Heart right ventricle (tissue), 16 donors: Measurements from ENCODE around the gene IBA57. TPM values are rescaled to one million over a fixed set of nuclear protein-coding genes. Genes with fewer than 3 reads are reported as not detected.

Experiments
- ATAC-seq, 8 donors: fragments of 200-7000 bp; cut with Tn5 transposase; one replicate each; pipeline ENCODE4 v1.9.1; 2020; ENCODE audit warnings: mild to moderate bottlenecking in 8 of 8, moderate library complexity in 8 of 8, moderate number of reproducible peaks in 1 of 8
- DNase-seq, 2 donors: peaks; one replicate each; pipeline ENCODE4 v3.0.0-alpha.2; 2020
- H3K27ac ChIP-seq, 10 donors: fragments of 200-600 bp; sonication (generic) in 2 of 10; one replicate each; pipeline versions ENCODE4 v1.5.0 to v1.8.0; 2020 to 2022; ENCODE audit warnings: mild to moderate bottlenecking in 3 of 10
- H3K27me3 ChIP-seq, 7 donors: fragments of 200-600 bp; one replicate each; pipeline ENCODE4 v1.8.0; 2021 to 2022; ENCODE audit warnings: mild to moderate bottlenecking in 2 of 7
- H3K36me3 ChIP-seq, 9 donors: fragments of 200-600 bp; sonication (generic) in 1 of 9; one replicate each; pipeline versions ENCODE4 v1.5.0 to v1.8.0; 2020 to 2022; ENCODE audit warnings: mild to moderate bottlenecking in 2 of 9
- H3K4me1 ChIP-seq, 9 donors: fragments of 200-600 bp; sonication (generic) in 1 of 9; one replicate each; pipeline versions ENCODE4 v1.5.0 to v1.8.0; 2020 to 2022; ENCODE audit warnings: mild to moderate bottlenecking in 4 of 9
- H3K4me3 ChIP-seq, 10 donors: fragments of 200-600 bp; sonication (generic) in 2 of 10; one replicate each; pipeline versions ENCODE4 v1.5.0 to v1.8.0; 2020 to 2022; ENCODE audit warnings: mild to moderate bottlenecking in 7 of 10, moderate library complexity in 2 of 10
- H3K9me3 ChIP-seq, 11 donors: fragments of 200-600 bp in 10 of 11; sonication (generic) in 2 of 11; one replicate each; pipeline versions ENCODE4 v1.5.0 to v1.8.0; 2013 to 2022; ENCODE audit warnings: mild to moderate bottlenecking in 2 of 11, control low read depth in 1 of 11, moderate library complexity in 1 of 11
- WGBS, 2 donors: extraction: QIAGEN DNeasy Blood & Tissue Kit; methylation state at CpG; one replicate each; pipeline ENCODE4 v1.1.7; 2013; ENCODE audit warnings: inconsistent platforms in 1 of 2; 5-methylcytosine and 5-hydroxymethylcytosine counted together
- intact Hi-C, 10 donors: fragments of 100-400 bp; cut with DNase I; formaldehyde crosslinking; loops; one replicate each; pipeline versions ENCODE4 v1.11.1 to v1.14.2; 2022
- polyA plus RNA-seq, 2 donors: library from polyadenylated mRNA; stranded (reverse); fragments of 200-250 nt; gene quantifications; one replicate each; pipeline ENCODE4 v1.2.3, GENCODE V29; 2013
- total RNA-seq, 10 donors: library from RNA; stranded (reverse); fragmentation: NEBNext Ultra II Directional in 3 of 10; extraction: Animal tissue kit (Norgen Biotek cat#: 25700) in 3 of 10; gene quantifications; one replicate each; pipeline versions ENCODE4 v1.2.1 to v1.2.4, GENCODE V29; 2021 to 2023
- TF ChIP-seq, protein P1 (sequence below), 9 donors: fragments of 200-600 bp; sonication (generic) in 2 of 9; IDR thresholded peaks; one replicate each; pipeline versions ENCODE4 v1.5.0 to v1.8.0; 2021 to 2022; ENCODE audit warnings: antibody characterized with exemption in 9 of 9, mild to moderate bottlenecking in 5 of 9, moderate library complexity in 1 of 9
- donor health status: Arrhythmogenic right ventricular cardiomyopathy.
- donor health status: ischemic (EF 13 %, LVEDD 7.1; RV severe dilation, severe dysfunction).
- donor health status: healthy with polysubstance abuse.
- donor health status: DM: no; HTN: yes; CAD: no.
- donor health status: DM: no; HTN: no; CAD: no.
- donor health status: ischemic (EF 25% LVEDD 6.9; RV normal size, moderate dysfunction).
- donor health status: ischemic (EF 25% LVEDD 5.7; RV mildly dilated, moderate dysfunction).
- donor health status: healthy.
- donor health status: DM: yes; HTN: yes; CAD: no.
- donor health status: Ischemic cardiomyopathy.
- donor health status: ischemic (EF 35%, LVEDD 5.7; RV mildly dilated, moderate dysfunction).
- donor health status: nonischemic (EF 11% LVEDD 7.7; RV severe dilation, severe dysfunction).
- donor health status: DM: yes; HTN: yes; CAD: no.
- donor health status: PGD.
- donor health status: ischemic (EF 29% LVEDD 5.4; RV normal size, mild dysfunction).
- donor health status: nonischemic (EF 23%, LVEDD 6.1; RV moderate dilation, normal function).

IBA57 gene
- total and polyA plus RNA-seq, 12 donors: 2.8 to 20.3 (median 16.1) TPM

DNA sequence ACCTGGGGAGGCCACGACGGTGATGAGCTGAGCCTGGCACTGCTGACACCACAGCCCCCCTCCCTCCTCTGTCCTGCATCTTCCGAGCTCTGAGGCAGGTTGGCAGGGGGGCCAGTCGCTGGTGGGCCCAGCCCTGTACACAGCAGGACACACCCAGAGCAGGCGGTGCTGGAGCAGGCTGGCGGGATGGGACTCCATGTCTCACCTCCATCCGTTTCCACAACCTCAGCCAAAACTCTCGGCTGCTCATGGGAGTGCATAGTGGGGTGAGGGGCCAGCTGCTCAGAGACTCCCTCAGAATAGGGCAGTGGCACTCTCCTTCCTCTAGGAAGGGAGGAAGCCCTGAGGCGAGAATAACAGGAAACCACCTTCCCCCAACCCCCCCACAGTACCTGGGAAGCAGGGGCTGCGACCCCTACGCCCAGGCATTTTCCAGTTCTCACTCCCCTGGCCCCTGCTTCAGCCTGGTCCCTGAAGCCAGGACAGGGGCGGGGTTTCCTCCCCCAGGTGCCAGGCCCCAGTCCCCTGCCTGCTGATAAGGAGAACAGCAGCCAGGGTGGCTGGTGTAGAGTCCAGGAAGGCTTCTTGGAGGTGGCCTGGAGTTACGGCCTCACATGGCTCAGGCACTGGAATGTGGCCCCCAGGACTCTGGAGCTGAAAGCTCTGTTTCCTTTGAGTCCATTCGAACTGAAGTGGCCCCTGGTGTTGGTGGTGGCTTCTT is 3.2 kb upstream of the IBA57 start:
- WGBS, 2 donors: 15 to 29% methylated on average over 14 of the region's 14 CpGs
- Histone ChIP-seq H3K27me3 (peaks cover 0 to 18% (median 4%) of the 10 kb centered on the region in 7 donors), H3K9me3 (no peaks in the 10 kb centered on the region), H3K36me3 (no peaks in the 10 kb centered on the region), H3K4me1 (peaks cover 20 to 61% (median 49%) of the 10 kb centered on the region in 9 donors), H3K4me3 (peak overlapping the region in 3 of 10 donors; percentile 5 to 9 (median 7)), H3K27ac (peak overlapping the region; percentile 72 to 100 (median 90))
- TF ChIP-seq, protein P1, sequence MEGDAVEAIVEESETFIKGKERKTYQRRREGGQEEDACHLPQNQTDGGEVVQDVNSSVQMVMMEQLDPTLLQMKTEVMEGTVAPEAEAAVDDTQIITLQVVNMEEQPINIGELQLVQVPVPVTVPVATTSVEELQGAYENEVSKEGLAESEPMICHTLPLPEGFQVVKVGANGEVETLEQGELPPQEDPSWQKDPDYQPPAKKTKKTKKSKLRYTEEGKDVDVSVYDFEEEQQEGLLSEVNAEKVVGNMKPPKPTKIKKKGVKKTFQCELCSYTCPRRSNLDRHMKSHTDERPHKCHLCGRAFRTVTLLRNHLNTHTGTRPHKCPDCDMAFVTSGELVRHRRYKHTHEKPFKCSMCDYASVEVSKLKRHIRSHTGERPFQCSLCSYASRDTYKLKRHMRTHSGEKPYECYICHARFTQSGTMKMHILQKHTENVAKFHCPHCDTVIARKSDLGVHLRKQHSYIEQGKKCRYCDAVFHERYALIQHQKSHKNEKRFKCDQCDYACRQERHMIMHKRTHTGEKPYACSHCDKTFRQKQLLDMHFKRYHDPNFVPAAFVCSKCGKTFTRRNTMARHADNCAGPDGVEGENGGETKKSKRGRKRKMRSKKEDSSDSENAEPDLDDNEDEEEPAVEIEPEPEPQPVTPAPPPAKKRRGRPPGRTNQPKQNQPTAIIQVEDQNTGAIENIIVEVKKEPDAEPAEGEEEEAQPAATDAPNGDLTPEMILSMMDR (IDR thresholded peaks at IDR 0.05): peak in 2 of 9 donors; percentile 9 to 13
- DNase-seq: peak; percentile 55 to 78
- intact Hi-C loops: loop anchor here in 1 of 10 donors (1.0 kb wide), 1 partner anchor 22 kb away; the partner anchor contains the start of gene GUK1
- peak in 4 of 8 donors; percentile 5 to 29 (median 24) for ATAC-seq

DNA sequence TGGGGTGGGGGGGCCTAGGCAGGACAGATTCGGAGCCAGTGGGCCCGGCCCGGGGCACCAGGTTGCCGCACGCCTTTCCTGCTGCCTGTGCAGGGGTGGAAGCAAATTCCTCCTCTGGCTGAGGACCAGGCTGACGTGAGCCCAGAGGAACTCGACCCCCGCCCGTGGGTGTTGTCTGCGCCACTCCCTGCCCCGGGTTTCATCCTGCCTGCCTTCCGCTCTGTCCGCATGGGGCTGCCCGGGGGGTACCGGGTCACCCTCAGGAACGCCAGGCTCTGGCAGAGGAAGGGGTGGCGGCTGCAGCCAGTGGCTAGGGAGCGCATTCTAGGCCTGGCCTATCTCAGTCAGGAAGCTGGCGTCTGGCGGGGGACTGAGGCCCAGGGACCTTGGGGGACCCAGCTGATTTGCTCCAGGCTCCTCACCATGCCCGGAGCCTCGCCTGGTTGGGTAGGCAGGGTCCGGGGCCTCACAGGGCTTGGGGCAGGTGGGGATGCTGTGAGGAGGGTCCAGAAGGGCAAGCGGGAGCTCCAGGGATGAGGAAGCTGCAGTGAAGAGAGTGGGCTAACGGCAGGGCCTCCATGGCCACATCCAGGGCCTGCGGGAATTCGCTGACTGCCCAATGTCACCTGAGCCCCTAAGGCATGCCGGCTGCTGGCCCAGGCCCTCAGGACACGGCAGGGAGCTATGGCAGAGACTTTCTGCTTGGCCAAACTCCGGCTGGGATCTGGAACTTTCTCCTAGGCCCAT is 2.4 kb upstream of the IBA57 start:
- intact Hi-C loops: no loop called here
- Histone ChIP-seq H3K36me3 (peaks cover 0 to 4% (median 0%) of the 10 kb centered on the region in 9 donors), H3K4me3 (peak overlapping the region in 3 of 10 donors; percentile 4 to 7 (median 5)), H3K27me3 (peaks cover 0 to 18% (median 4%) of the 10 kb centered on the region in 7 donors), H3K4me1 (peaks cover 20 to 62% (median 48%) of the 10 kb centered on the region in 9 donors), H3K9me3 (no peaks in the 10 kb centered on the region), H3K27ac (peak overlapping the region; percentile 72 to 100 (median 90))
- 36 to 46% methylated on average over 30 of the region's 30 CpGs for WGBS, 2 donors
- TF ChIP-seq, protein P1 (IDR thresholded peaks at IDR 0.05): no peak
- DNase-seq (peak; percentile 59 to 74), ATAC-seq (peak in 3 of 8 donors; percentile 0 to 17 (median 8))

DNA sequence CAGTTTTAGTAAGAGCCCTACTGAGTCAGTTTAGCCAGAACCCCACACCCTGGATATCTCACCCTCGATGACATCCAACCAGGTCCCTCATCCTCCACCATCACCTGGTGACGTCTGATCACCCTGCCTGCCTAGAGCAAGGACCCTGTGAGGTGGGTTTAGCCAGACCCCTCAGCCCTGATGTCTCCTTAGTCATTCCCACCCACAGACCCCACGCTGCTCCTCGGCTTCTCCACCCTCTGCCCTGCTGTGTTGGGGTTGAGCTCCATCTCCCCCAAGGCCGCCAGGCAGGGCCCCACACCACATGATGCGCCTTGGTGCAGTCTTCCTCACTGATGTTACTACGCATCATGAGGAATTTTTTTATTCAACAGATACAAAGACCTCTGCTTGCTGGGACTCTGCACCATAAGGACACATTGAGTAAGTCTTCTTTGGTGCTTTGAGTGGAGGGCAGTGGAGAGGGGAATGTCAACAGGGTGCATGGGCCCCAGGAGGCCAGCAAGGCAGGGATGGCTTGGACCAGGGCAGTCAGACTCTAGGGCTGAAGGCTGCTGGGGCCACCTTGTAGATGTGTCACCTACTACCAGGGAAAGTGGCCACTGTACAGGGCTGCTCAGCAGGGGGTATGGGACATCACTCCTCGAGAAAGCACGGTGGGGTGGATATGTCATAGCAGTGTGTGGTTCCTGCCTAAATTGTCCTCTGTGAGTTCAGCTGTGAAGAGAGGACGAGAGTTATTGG is 1.7 kb upstream of the IBA57 start:
- intact Hi-C loops: loop anchor here in 1 of 10 donors (2.0 kb wide), 1 partner anchor 23 kb away; the partner anchor contains the start of gene GUK1
- DNase-seq: no peak

More for the DNA sequence above, 1.7 kb upstream of the IBA57 start:
- Histone ChIP-seq H3K36me3 (peaks cover 0 to 9% (median 0%) of the 10 kb centered on the region in 9 donors), H3K9me3 (no peaks in the 10 kb centered on the region), H3K27me3 (peaks cover 0 to 18% (median 1%) of the 10 kb centered on the region in 7 donors), H3K4me1 (peaks cover 18 to 61% (median 48%) of the 10 kb centered on the region in 9 donors), H3K4me3 (no peak overlapping the region), H3K27ac (peak overlapping the region in 9 of 10 donors; percentile 72 to 100 (median 94))
- no peak for ATAC-seq
- 86 to 91% methylated on average over 10 of the region's 10 CpGs for WGBS, 2 donors
- TF ChIP-seq, protein P1 (IDR thresholded peaks at IDR 0.05): no peak
